Measurements from ENCODE around the gene TGFBR3L. TPM values are rescaled to one million over a fixed set of nuclear protein-coding genes. Genes with fewer than 3 reads are reported as not detected.
A peak's percentile ranks its signal among the peaks of the same experiment; 100 is the strongest.

Gene TGFBR3L
- polyA plus RNA-seq, 3 donors = not detected

DNA sequence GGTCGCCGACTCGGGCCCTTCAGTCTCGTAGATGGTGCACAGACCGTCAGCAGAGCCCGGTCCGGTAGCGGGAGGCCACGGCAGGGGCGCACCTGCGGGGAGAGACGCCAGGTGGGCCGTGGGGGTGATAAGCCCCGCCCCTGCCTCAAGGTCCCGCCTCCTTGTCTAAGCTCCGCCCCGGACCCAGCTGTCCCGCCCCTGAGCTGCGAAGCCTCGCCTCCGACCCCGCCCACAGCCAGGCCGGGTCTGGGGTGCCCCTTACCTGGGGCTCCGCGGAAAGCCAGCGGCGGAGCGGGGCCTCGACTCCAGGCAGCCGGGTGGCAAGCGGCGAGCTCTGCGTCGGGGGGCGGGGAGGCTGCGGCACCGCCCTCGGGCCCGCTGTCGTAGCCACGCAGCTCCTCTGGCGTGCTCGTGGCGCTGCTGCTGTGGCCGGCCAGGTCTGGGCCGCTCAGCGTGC is 45.1 kb upstream of the TGFBR3L start:
- Mint-ChIP-seq H3K36me3 (peaks cover 4 to 8% of the 10 kb centered on the region in 2 donors), H3K4me1 (peaks cover 39% of the 10 kb centered on the region), H3K27ac (no peak overlapping the region), H3K4me3 (peak overlapping the region in 1 of 2 donors; percentile 37), H3K27me3 (ENCODE audit: low read depth in 3 of 3) (peaks cover 65 to 81% (median 73%) of the 10 kb centered on the region in 3 donors), H3K9me3 (peaks cover 3 to 38% (median 17%) of the 10 kb centered on the region in 7 donors)
- H3K4me3 ChIP-seq (replicated peaks in 1 of 3; ENCODE audit: low read depth in 2 of 3, low read length in 3 of 3) = peak overlapping the region in 1 of 3 experiments; percentile 68
- no peaks in the 10 kb centered on the region for H3K79me2 ChIP-seq (ENCODE audit: insufficient read depth, low read length)
- TF ChIP-seq, protein P1, sequence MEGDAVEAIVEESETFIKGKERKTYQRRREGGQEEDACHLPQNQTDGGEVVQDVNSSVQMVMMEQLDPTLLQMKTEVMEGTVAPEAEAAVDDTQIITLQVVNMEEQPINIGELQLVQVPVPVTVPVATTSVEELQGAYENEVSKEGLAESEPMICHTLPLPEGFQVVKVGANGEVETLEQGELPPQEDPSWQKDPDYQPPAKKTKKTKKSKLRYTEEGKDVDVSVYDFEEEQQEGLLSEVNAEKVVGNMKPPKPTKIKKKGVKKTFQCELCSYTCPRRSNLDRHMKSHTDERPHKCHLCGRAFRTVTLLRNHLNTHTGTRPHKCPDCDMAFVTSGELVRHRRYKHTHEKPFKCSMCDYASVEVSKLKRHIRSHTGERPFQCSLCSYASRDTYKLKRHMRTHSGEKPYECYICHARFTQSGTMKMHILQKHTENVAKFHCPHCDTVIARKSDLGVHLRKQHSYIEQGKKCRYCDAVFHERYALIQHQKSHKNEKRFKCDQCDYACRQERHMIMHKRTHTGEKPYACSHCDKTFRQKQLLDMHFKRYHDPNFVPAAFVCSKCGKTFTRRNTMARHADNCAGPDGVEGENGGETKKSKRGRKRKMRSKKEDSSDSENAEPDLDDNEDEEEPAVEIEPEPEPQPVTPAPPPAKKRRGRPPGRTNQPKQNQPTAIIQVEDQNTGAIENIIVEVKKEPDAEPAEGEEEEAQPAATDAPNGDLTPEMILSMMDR (IDR thresholded peaks at IDR 0.05) = peak; percentile 82
- intact Hi-C loops (cut with micrococcal nuclease) = loop anchor here in 1 of 2 donors (5.0 kb wide), 1 partner anchor 53 kb away; the partner anchor contains the start of gene SNAPC2
- no peaks in the 10 kb centered on the region for H3K36me3 ChIP-seq (replicated peaks in 1 of 2; ENCODE audit: control insufficient read depth in 1 of 2, insufficient read depth in 2 of 2, low read length in 2 of 2)
- peak overlapping the region; percentile 43 for H3K9ac ChIP-seq (ENCODE audit: insufficient read depth, low read length, poor library complexity, severe bottlenecking)
- H3K27ac ChIP-seq (ENCODE audit: low read depth in 1 of 2, low read length in 2 of 2) = no peak overlapping the region
- peak overlapping the region; percentile 74 for H3K4me2 ChIP-seq (replicated peaks; ENCODE audit: extremely low read depth, low read length, poor library complexity, severe bottlenecking)
- peaks cover 43 to 52% of the 10 kb centered on the region in 2 donors for H3K4me1 ChIP-seq (ENCODE audit: control insufficient read depth in 1 of 2, insufficient read depth in 2 of 2, low read length in 2 of 2)
- peaks cover 3 to 14% of the 10 kb centered on the region in 2 donors for H3K9me3 ChIP-seq (replicated peaks in 1 of 2; ENCODE audit: control insufficient read depth in 1 of 2, insufficient read depth in 1 of 2, low read length in 2 of 2)
- peaks cover 30 to 67% of the 10 kb centered on the region in 2 donors for H3K27me3 ChIP-seq (ENCODE audit: control insufficient read depth in 2 of 2, insufficient read depth in 2 of 2, low read length in 2 of 2)
- peak overlapping the region; percentile 80 for H2AFZ ChIP-seq (ENCODE audit: insufficient read depth, low read depth, low read length, poor library complexity, severe bottlenecking)
- DNase-seq = peak; percentile 18 to 44 (median 24)
- H4K20me1 ChIP-seq (ENCODE audit: insufficient read depth, low read length) = no peaks in the 10 kb centered on the region
- 2% methylated on average over 47 of the region's 47 CpGs for WGBS (ENCODE audit: insufficient coverage)

DNA sequence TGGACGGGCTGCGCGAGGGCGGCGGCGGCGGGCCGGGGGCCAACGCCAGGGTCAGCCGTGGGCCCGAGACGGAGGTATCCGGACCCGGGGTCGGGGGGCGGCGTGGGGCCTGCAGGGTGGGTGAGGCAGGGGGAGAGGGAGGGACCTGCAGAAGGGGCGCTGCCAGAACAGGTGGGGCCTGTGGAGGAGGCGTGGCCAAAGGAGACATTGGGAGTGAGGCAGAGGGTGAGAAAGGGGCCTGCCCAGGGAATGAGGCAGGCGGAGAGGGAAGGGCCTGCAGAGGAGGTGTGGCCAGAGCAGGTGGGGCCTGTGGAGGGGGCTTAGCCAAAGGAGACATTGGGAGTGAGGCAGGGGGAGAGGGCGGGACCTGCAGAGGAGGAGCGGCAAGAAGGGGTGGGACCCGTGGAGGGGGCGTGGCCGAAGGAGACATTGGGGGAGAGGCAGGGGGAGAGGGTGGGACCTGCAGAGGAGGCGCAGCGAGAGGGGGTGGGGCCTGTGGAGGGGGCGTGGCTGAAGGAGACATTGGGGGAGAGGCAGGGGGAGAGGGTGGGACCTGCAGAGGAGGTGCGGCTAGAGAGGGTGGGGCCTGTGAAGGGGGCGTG is 44.6 kb upstream of the TGFBR3L start:
- peak overlapping the region; percentile 80 for H2AFZ ChIP-seq (ENCODE audit: insufficient read depth, low read depth, low read length, poor library complexity, severe bottlenecking)
- no peak for DNase-seq
- H4K20me1 ChIP-seq (ENCODE audit: insufficient read depth, low read length) = no peaks in the 10 kb centered on the region
- 15% methylated on average over 22 of the region's 30 CpGs for WGBS (ENCODE audit: insufficient coverage)
- H3K79me2 ChIP-seq (ENCODE audit: insufficient read depth, low read length) = no peaks in the 10 kb centered on the region
- H3K4me3 ChIP-seq (replicated peaks in 1 of 3; ENCODE audit: low read depth in 2 of 3, low read length in 3 of 3) = peak overlapping the region in 1 of 3 experiments; percentile 68
- peaks cover 3 to 19% of the 10 kb centered on the region in 2 donors for H3K9me3 ChIP-seq (replicated peaks in 1 of 2; ENCODE audit: control insufficient read depth in 1 of 2, insufficient read depth in 1 of 2, low read length in 2 of 2)
- H3K4me1 ChIP-seq (ENCODE audit: control insufficient read depth in 1 of 2, insufficient read depth in 2 of 2, low read length in 2 of 2) = peaks cover 42 to 52% of the 10 kb centered on the region in 2 donors
- H3K9me3 Mint-ChIP-seq = peaks cover 3 to 39% (median 16%) of the 10 kb centered on the region in 7 donors
- peak overlapping the region; percentile 35 to 55 for H3K4me3 Mint-ChIP-seq
- H3K27me3 ChIP-seq (ENCODE audit: control insufficient read depth in 2 of 2, insufficient read depth in 2 of 2, low read length in 2 of 2) = peaks cover 35 to 67% of the 10 kb centered on the region in 2 donors
- no peaks in the 10 kb centered on the region for H3K36me3 ChIP-seq (replicated peaks in 1 of 2; ENCODE audit: control insufficient read depth in 1 of 2, insufficient read depth in 2 of 2, low read length in 2 of 2)
- H3K36me3 Mint-ChIP-seq = peaks cover 3 to 8% of the 10 kb centered on the region in 2 donors
- peaks cover 35% of the 10 kb centered on the region for H3K4me1 Mint-ChIP-seq
- TF ChIP-seq, protein P1 (IDR thresholded peaks at IDR 0.05) = no peak
- H3K27ac ChIP-seq (ENCODE audit: low read depth in 1 of 2, low read length in 2 of 2) = no peak overlapping the region
- intact Hi-C loops (cut with micrococcal nuclease) = loop anchor here (5.0 kb wide), 1 partner anchor 52 kb away; the partner anchor contains the start of gene SNAPC2 (in 2 of the 2)
- H3K9ac ChIP-seq (ENCODE audit: insufficient read depth, low read length, poor library complexity, severe bottlenecking) = peak overlapping the region; percentile 43
- peaks cover 66 to 81% (median 73%) of the 10 kb centered on the region in 3 donors for H3K27me3 Mint-ChIP-seq (ENCODE audit: low read depth in 3 of 3)
- peak overlapping the region; percentile 74 for H3K4me2 ChIP-seq (replicated peaks; ENCODE audit: extremely low read depth, low read length, poor library complexity, severe bottlenecking)
- no peak overlapping the region for H3K27ac Mint-ChIP-seq
